Suppressor macrophage treated with lipopolysaccharide for 4 hours (primary cell): ENCODE measurements around the gene ATG4C.
"Not testable (repeated sequence)": the region's sequence is repeated elsewhere in the genome, so short reads cannot be mapped to it uniquely, and the experiment has no call there.

Source experiments
- DNase-seq: peaks from one replicate; pipeline ENCODE4 v3.0.0-alpha.2; 2020

Gene ATG4C

GRCh38 chr1:62778208-62778607, 5.7 kb upstream of the ATG4C start:
- no peak for DNase-seq

GRCh38 chr1:62781841-62782543, 1.9 kb upstream of the ATG4C start:
- DNase-seq, result peak; percentile 61

- DNase-seq, result not testable (repeated sequence)
Measured at GRCh38 chr1:62782544-62783212, 1.3 kb upstream of the ATG4C start.

- DNase-seq, result peak; percentile 53
Measured at GRCh38 chr1:62784509-62785365, 805 bp downstream of the ATG4C start.

- no peak for DNase-seq
Measured at GRCh38 chr1:62790716-62791115, 6.8 kb downstream of the ATG4C start.

GRCh38 chr1:62794053-62794452, 10.1 kb downstream of the ATG4C start:
- no peak for DNase-seq

- peak; percentile 54 for DNase-seq
Measured at GRCh38 chr1:62796221-62796620, 12.3 kb downstream of the ATG4C start.

GRCh38 chr1:62799688-62800087, 15.8 kb downstream of the ATG4C start:
- DNase-seq, result no peak

GRCh38 chr1:62800281-62800680, 16.3 kb downstream of the ATG4C start:
- DNase-seq, result peak; percentile 81

GRCh38 chr1:62800825-62801306, 16.9 kb downstream of the ATG4C start:
- peak; percentile 89 for DNase-seq

GRCh38 chr1:62809788-62810187, 25.9 kb downstream of the ATG4C start:
- DNase-seq, result no peak

GRCh38 chr1:62810420-62811274, 26.7 kb downstream of the ATG4C start:
- peak; percentile 44 for DNase-seq

GRCh38 chr1:62823556-62823955, 39.6 kb downstream of the ATG4C start:
- no peak for DNase-seq

- DNase-seq, result no peak
Measured at GRCh38 chr1:62826901-62827300, 43.0 kb downstream of the ATG4C start.

GRCh38 chr1:62827786-62828185, 43.9 kb downstream of the ATG4C start:
- not testable (repeated sequence) for DNase-seq

- no peak for DNase-seq
Measured at GRCh38 chr1:62832276-62832675, 48.3 kb downstream of the ATG4C start.

- no peak for DNase-seq
Measured at GRCh38 chr1:62833529-62833928, 49.6 kb downstream of the ATG4C start.

GRCh38 chr1:62834400-62834961, 50.5 kb downstream of the ATG4C start:
- no peak for DNase-seq

GRCh38 chr1:62836856-62837540, 53.1 kb downstream of the ATG4C start:
- DNase-seq, result no peak

GRCh38 chr1:62840555-62840954, 56.6 kb downstream of the ATG4C start:
- no peak for DNase-seq

- peak; percentile 74 for DNase-seq
Measured at GRCh38 chr1:62841587-62842169, 57.7 kb downstream of the ATG4C start.
